Retina (tissue), 1 donor: Measurements from ENCODE around the gene STRN3.
"Not testable (repeated sequence)": the region's sequence is repeated elsewhere in the genome, so short reads cannot be mapped to it uniquely, and the experiment has no call there.

Source experiments
- DNase-seq: peaks from one replicate; pipeline ENCODE4 v3.0.0-alpha.2; 2016

The STRN3 gene

GRCh38 chr14:31036552-31036951 is 10.4 kb upstream of the STRN3 start:
- no peak for DNase-seq

DNA sequence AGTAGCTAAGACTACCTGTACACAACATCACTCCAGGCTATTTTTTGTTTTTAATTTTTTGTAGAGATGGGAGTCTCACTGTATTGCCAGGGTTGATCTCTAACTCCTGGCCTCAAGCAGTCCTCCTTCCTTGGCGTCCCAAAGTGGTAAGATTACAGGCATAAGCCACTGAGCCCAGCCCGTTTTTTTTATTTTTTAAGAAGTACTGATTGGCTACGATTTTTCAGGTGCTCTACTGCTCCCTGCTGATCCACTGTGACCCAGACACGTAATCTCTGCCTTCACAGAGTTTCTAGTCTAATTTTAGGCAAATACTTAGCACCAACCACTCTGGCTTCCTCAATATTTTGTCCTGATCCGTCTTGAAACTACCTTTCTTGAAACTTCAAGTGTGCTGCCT is 4.3 kb upstream of the STRN3 start:
- DNase-seq = no peak

DNA sequence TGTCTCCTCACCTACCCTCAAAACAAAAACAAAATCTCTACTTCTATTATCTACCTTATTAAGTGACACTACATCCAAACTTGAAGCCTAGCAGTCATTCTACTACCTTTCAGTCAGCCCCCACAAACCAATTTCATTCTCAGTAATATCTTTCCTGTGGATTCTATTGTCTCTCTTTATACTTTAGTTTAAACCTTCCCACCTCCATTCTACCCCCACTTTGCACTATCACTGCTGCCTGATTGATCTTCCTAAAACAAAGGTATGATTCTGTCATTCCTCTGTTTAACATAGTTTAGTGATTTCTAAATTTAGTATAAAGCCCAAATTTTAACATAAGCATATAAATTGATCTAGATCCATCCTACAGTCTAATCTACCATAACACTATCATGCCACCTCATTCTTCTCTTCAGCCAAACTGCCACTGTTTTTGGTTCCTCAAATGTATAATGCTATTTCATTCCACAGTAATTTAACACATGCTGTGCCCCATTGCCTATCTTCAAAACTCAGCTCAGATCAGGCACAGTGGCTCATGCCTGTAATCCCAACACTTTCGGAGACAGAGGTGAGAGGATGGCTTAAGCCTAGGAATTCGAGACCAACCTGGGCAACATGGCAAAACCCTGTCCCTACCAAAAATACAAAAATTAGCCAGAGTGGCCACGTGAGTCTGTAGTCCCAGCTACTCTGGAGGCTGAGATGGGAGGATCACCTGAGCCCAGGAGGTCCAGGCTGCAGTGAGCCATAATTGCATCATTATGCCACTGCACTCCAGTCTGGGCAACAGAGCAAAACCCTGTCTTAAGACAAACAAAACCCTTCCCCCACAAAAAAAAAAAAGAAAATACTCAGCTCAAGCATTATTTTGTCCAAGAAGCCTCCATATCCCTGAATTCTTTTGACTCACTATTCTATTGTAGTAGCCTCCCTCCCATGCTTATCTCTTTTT is 3.1 kb upstream of the STRN3 start:
- DNase-seq = no peak

DNA sequence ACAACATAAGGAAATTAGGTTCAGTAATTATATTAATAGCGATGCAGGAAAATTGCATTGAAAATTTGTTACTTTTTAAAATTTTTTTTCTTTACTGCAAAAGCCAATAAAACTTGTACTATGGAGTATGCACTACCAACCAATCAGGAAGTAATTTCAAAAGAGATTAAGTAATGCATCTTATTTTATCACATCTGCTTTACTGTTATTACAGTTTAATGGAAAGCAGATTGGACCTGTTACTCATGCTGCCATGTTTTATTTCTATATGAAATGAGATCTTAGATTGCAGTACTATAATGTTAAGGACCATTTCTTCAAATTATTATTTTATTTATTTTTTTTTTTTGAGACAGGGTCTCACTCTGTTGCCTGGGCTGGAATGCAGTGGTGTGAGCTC is 1.7 kb upstream of the STRN3 start:
- DNase-seq = no peak

- peak; percentile 97 for DNase-seq
Measured at GRCh38 chr14:31026450-31027235, 464 bp upstream of the STRN3 start.

DNA sequence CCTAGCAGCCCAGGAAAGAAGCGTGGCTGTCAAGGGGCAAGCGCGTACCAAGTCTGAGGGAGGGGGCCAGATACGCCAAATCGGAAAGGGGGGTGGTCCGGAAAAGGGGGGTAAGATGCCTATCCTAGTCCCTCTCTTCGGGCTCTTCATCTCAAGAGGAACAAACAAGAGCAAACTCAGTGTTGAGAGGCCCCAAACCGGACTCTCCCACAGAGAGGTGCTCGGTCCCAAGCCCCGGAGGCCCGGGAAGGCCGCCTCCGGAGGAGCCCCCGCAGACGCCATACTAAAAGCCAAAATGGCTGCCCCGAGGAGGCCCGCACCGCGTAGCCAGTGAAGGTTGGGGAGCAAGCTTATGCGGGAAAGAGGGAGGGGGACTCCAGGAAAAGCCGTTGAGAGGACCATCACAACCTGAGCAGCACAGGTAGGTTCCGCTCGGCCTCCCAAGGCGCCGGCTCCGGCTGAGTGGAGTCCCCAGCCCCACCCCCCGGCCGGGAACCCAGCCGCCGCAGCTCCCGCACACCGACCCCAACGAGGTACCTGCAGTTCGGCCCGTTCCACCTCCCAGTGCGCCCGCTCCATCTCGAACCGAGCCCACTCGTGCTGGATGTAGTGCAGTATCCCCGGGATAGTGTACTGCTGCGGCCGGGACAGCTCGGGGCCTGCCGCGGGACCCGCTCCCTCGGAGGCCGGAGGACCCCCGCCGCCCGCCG is 657 bp downstream of the STRN3 start, which contains the start of gene AP4S1:
Gene AP4S1, plus strand, starts transcription at position 283 of the 710 bp plus-strand sequence. CDS start 40,548 bp downstream, outside the sequence.
- peak; percentile 86 for DNase-seq

DNA sequence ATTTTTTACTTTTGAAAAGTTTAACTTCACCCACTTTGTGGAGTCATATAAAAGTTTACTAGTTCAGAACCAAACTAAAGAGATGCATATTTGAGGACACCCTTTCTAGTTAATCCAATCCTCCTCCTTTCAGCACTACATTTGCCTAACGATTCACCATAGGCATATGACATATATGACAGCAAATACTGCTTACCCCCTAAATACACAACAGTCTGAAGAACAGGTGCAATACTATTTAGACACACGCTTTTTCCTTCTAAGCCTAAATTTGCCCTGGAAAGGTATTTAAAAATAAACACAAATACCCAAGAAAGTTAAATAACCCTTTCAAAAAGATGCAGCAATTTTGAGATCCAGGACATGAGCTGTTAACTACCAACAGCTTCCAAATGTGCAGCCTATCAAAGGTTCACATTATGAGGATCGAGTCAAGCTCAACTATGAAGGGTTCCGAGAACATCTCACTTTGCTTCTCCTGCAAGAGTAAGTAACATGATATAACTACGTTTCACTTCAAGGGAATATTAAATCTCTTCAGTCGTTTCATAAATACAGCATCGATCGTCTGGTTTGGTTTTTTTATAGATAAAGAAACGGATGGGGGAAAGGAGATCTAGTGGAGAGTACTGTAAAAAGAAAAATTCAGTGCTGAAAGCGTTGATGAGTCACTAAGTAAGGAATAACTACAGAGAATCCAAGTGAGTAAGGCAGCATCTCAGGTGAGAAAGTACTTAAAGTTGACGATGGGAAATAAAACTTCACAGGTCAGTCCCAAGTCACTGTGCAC is 1.4 kb downstream of the STRN3 start:
- DNase-seq = no peak

- no peak for DNase-seq
Measured at GRCh38 chr14:31024010-31024480, 2.1 kb downstream of the STRN3 start.

DNA sequence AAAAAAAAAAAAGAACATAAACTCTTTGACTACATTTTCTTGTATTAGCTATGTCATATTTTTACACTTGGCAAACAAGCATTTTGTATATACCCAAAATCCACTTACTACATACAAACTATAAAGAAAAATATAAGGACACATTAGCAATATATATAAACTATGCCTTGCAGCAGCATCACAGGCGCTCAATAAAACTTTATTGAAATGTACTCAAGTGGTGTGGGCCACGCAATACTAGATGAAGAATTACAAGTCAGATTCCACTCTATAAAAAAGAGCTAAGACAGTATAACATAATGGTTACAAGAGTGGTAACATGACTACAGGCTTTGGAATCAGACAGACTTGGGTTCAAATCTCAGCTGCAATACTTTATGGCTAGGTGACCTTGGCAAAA is 3.8 kb downstream of the STRN3 start:
- DNase-seq = no peak

DNA sequence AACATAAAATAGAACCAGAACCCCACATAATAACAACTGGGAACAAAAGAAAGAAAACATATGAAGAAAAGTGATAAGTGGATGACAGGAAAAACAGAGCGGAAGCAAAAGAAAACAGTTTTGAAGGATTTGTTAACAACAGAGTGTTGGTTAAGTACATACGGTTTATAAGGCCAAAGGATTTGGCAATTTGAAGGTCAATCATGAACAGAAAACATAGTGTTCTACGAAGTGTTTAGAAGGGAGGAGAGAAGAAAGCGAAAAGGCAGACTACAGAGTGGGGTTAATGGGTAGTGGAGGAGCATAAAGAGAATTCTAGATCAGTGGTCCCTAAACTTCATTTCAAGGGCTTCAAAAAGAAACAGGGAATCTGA is 4.6 kb downstream of the STRN3 start:
- DNase-seq = no peak

DNA sequence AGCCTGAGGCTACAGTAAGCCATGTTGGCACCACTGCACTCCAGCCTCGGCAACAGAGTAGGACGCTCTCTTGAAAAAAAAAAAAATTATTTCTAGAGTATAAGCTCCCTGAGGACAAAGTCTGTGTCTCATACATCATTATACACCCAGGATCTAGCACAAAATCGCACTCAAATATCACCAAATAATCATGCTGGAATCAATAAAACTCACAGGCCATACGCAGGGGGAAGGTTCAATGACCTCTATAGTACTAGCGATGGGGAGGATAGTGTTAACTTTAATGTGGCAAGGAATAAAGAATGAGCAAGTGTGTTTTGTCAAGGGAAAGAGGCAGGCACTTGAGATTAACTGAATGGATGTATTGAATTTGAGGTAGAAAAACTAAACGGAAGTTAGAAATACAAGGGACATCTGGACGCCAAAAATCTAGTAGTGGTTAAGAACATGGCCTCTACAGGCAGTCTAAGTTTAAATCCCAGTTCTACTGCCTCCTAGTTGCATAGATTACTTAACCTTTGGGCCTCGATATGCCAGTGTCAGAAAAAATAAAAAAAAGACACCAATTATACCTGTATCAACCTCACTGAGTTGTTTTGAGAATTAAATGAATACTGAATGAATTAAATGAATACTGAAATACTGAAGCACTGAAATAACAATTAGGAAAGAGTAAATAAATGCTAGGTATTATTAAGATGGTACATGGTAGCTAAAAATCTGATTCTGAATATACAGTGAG is 5.2 kb downstream of the STRN3 start:
- DNase-seq = no peak

DNA sequence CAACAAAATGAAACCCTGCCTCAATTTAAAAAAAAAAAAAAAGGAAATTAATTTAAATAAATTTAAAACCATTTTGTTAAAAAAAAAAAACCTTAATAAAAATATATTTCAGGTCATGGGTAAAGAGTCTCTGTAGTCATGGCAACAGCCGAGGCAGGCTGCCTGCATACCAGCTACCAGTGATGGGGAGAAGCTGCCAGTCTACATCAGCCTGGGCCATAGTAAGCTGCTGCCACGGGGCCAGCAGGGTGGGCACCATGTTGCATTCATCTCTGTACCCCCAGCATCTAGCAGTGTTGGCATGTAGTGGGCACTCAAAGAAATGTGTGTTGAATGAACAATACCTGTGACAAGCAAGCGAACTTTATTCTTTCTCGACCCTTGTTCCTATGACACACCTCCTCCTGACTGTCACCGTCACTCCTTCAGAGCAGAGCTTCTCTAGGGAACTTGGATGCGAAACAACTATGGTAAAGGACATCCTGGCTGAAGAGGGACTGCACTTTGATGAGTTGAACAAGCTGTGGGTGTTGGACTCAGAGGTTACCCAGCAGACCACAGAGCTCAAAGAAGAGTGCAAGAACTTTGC is 8.0 kb downstream of the STRN3 start:
- DNase-seq = no peak

- DNase-seq = no peak
Measured at GRCh38 chr14:31013841-31014240, 12.3 kb downstream of the STRN3 start.

- DNase-seq = no peak
Measured at GRCh38 chr14:31010935-31011334, 15.2 kb downstream of the STRN3 start.

- no peak for DNase-seq
Measured at GRCh38 chr14:31009836-31010574, 16.2 kb downstream of the STRN3 start.

DNA sequence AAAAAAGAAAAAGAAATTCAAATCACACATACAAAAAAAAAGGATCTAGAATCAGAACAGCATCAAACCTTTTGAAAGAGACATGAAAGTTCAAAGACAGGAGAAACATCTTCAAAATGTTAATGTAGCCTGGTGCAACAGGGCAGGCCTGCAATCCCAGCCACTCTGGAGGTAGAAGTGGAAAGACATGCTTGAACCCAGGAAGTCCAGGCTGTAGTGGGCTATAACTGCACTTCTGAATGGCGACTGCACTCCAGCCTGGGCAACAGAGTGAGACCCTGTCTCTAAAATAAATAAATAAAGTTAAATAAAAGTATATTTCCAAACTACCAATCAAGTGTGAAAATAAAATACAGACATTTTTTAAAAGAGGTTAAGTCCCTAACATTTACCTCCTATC is 19.5 kb downstream of the STRN3 start:
- no peak for DNase-seq

DNA sequence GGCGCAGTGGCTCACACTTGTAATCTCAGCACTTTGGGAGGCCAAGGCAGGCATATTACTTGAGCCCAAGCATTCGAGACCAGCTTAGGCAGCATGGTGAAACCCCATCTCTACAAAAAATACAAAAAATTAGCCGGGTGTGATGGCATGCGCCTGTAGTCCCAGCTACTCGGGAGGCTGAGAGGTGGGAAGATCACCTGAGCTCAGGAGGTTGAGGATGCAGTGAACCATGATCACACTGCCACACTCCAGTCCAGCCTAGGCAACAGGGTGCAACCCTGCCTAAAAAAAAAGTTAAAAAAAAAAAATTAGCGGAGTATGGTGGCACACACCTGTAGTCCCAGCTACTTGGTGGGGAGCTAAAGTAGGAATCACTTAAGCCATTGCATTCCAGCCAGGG is 22.2 kb downstream of the STRN3 start:
- not testable (repeated sequence) for DNase-seq

- DNase-seq = no peak
Measured at GRCh38 chr14:31003284-31003683, 22.9 kb downstream of the STRN3 start.

GRCh38 chr14:31001339-31001658 is 24.9 kb downstream of the STRN3 start:
- DNase-seq = no peak

DNA sequence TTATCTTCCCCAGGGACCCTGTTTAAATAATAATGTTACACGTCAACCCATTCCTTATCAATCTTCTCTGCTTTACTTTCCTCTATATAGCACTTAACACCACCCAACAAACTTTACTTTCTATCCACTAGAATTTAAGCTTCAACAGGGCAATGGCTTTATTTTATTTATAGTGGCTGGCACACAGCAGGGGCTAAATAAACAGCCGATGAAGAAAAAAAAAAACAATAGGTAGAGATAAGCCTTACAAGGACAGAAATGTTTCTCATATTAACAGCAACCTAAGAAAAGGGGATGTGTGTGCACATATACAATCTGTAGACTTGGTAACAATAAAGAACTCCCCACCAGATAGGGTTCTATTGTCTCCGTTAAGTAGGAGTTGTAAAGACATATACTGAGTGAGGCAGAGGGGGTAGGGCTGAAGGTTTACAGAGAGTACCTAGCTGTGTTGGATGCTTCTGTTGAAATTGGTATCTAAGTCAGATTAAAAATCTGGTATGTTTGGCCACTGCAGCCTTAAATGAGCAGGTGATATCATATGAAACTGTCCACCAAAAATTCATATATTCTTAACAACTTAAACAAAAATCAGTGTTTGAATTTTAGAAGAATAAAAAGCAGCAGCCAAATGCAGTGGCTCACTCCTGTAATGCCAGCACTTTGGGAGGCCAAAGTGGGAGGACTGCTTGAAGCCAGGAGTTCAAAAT is 25.4 kb downstream of the STRN3 start:
- no peak for DNase-seq
